Measurements from ENCODE around the gene NPVF.

The NPVF gene

DNA sequence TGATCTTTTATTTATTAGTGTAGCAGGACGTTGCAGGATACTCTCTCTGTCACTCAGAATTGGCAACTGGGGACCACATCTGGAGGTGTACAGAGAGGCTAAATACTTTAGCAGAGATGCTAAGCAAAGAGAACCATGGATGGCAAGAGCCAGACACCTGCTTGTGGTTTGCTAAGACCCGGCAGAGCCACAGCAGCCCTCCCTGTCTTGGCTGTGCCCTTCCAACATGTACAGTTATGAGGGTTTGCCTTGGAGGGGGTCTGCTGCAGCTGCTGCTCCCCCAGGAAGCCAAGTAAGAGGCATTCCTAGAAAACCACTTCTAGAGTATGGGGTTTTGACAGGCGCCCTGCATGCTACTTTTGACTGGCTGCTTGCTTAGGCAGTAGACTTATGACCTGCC lies 5.1 kb downstream of the NPVF start:
- DNase-seq, result no peak

DNA sequence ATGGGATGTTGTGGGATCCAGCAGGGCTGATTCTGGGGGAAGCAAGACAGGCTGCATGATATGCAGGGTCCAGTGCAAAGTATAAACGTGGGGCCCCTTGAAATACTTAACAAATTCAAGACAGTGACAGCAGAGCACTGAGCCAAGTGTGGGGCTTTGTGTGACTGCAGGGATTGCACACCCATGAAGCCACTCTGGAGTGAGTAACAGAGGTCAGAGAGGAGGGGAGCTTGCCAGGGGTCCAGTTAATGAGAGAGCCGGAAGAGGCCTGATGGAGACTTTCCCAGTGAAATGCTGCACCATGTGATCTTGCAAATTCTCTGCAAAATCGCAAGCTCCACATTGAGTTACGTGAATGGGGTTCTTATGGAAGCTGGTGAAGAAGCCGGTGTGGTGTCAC lies 5.6 kb downstream of the NPVF start:
- DNase-seq, result no peak

DNA sequence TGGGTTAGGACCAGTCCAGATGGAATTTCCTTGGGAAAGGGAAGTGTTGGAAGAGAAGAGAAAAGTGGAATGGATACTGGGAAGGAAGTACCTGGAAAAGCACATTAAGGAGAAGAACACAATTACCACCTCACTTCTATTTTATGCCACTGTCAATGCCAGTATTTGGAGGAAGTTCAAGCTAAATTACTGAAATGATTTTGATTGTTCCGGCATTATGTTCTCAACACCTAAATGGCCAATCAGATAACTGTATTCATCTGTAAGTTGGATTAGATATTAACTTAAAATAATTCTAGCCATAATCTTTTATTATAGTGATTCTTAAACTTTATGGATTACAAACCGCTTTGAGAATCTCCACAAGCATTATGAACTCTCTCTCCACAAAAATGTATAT lies 7.3 kb downstream of the NPVF start:
- no peak for DNase-seq

DNA sequence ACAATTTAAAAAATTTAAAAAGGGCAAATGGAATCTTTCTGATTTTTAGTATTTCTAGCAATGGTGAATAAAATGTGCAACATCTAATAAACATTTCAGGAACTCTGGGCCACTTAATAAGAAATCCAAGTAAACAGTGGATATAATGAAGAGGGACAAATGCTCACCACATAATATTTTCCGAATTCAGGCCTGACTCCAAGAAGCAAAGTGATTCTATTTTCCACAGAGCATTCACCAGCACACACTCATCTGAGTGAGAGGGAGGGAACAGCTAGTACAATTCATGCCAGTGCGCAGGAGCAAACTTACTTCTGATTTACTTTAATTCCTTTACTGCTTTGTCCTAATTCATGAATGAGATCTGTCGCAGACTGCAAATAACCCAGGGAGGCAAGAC lies 10.1 kb downstream of the NPVF start:
- no peak for DNase-seq

- DNase-seq, result no peak
Measured at GRCh38 chr7:25216837-25217236, 11.4 kb downstream of the NPVF start.

DNA sequence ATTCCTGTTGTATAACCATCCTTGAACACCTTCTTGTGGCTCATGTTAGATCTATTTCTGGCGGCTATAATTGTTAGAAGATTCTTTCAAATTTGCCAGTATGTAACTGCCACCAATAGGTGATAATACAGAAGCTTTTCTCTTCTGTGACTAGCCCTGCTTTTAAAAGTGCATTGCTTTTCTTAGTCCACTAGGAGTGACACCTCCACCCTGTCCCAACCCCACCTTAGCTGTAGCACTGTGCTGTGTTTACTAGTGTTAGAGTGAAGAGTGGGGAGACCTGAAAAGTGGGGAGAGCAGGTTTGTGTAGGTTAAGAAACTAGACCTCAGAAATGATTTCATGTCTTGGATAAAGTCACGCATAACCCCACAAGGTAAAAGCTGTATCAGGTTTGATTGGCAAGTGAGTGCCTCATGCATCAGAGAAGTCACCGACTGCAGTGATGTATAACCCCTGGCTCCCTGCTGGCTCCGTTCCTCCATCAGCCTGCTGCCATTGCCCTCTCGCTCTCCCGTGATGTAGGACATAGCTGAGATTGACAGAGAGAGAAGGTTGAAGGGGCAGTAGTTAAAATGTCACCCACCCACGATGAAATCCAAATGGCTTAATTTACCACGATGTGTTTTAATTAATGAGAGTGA lies 12.5 kb downstream of the NPVF start:
- DNase-seq, result no peak

- DNase-seq, result no peak
Measured at GRCh38 chr7:25208525-25209221, 19.6 kb downstream of the NPVF start.

DNA sequence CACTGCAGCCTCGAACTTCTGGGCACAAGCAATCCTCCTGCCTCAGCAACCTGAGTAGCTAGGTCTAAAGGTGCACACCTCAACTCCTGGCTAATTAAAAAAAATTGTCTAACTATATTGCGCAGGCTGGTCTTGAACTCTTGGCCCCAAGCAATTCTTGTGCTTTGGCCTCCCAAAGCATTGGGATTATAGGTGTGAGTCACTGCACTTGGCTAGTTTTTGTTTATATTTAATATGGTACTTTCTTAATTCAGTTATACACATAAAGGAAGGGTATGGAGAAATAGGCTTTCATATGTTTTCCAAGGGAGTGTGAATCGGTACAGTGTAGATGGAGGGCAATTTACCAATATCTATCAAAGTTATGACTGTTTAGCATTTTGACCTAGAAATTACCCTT lies 20.4 kb downstream of the NPVF start:
- DNase-seq, result no peak

DNA sequence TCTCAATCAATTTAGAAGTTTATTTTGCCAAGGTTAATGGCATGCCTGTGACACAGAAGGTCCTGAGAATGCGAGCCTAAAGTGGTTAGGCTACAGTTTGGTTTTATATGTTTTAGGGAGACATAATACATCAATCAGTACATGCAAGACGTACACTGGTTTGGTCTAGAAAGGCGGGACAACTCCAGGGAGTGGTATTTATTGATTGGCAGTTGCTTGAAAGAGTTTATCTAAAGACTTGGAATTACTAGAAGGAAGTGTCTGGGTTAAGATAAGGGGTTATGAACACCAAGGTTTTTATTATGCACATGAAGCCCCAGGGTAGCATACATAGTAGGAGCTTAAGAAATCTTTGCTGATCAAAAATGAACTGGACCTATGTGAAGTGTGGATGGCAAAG lies 21.5 kb downstream of the NPVF start:
- no peak for DNase-seq

- no peak for DNase-seq
Measured at GRCh38 chr7:25196132-25196896, 32.0 kb downstream of the NPVF start.

GRCh38 chr7:25194036-25194435 lies 34.2 kb downstream of the NPVF start:
- no peak for DNase-seq

- no peak for DNase-seq
Measured at GRCh38 chr7:25192043-25192442, 36.2 kb downstream of the NPVF start.

DNA sequence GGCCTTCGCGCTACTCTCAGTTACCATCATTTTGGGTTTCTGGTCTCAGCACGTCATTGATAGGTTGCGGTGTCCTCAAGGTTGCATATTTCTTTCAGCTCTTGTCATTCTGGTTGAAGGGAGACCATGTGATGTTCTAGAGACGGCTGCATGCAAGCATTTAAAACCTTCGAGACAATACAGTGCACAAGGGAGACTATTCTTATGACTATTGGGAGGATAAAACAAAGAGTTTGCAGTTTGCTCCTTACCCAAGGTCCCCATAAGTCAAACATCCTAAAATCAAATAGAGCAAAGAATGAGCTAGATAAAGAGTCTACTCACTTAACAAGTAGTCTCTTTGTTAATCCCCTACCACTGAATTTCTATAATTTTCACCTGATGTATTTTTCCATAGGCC lies 39.1 kb downstream of the NPVF start:
- DNase-seq, result no peak

GRCh38 chr7:25187932-25188331 lies 40.4 kb downstream of the NPVF start:
- DNase-seq, result no peak

- DNase-seq, result no peak
Measured at GRCh38 chr7:25186436-25186835, 41.9 kb downstream of the NPVF start.

GRCh38 chr7:25181532-25181931 lies 46.8 kb downstream of the NPVF start:
- no peak for DNase-seq

DNA sequence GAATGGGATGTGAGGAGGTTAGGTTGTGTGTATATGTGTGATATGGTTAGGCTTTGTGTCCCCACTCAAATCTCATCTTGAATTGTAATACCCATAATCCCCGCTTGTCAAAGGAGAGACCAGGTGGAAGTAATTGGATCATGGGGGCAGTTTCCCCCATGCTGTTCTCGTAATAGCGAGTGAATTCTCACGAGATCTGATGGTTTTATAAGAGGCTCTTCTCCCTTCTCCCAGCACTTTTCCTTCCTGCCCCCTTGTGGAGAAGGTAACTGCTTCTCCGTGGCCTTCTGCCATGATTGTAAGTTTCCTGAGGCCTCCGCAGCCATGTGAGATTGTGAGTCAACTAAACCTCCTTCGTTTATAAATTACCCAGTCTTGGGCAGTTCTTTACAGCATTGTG lies 47.3 kb downstream of the NPVF start:
- DNase-seq, result no peak

- DNase-seq, result no peak
Measured at GRCh38 chr7:25180592-25180923, 47.7 kb downstream of the NPVF start.

- peak; percentile 28 for DNase-seq
Measured at GRCh38 chr7:25179771-25180591, 48.3 kb downstream of the NPVF start.

- DNase-seq, result no peak
Measured at GRCh38 chr7:25179325-25179724, 49.0 kb downstream of the NPVF start.
